Activated T-helper 9 cell treated with anti-CD3 and anti-CD28 coated beads, Interleukin-2, amount 50 U/mL, for 16 hours (primary cell): Measurements from ENCODE around the gene DNAAF9.

Experiments used
- DNase-seq: peaks from one replicate; pipeline ENCODE4 v3.0.0-alpha.2; 2020; ENCODE audit warnings: low read depth

The DNAAF9 gene

GRCh38 chr20:3371754-3372153, 35.7 kb downstream of the DNAAF9 start:
- DNase-seq = no peak

- DNase-seq = no peak
Measured at GRCh38 chr20:3367089-3367488, 40.4 kb downstream of the DNAAF9 start.

- no peak for DNase-seq
Measured at GRCh38 chr20:3364323-3365013, 43.0 kb downstream of the DNAAF9 start.

GRCh38 chr20:3360752-3361151, 46.7 kb downstream of the DNAAF9 start:
- DNase-seq = no peak

- no peak for DNase-seq
Measured at GRCh38 chr20:3358676-3359340, 48.7 kb downstream of the DNAAF9 start.
